GM12892 (cell line): ENCODE results near the gene SLC22A3.

Experiments
- POLR2A ChIP-seq: IDR thresholded peaks from 2 replicates; pipeline ENCODE4 v1.6.1; 2011; ENCODE audit warnings: low read depth, low read length, control low read depth
- POLR2AphosphoS5 ChIP-seq: IDR thresholded peaks from 2 replicates; pipeline ENCODE4 v1.6.1; 2011; ENCODE audit warnings: low read depth, low read length, control low read depth
- TAF1 ChIP-seq: IDR thresholded peaks from 2 replicates; pipeline ENCODE4 v1.6.1; 2011; ENCODE audit warnings: low read depth, mild to moderate bottlenecking, control low read depth, low read length, borderline replicate concordance

DNA sequence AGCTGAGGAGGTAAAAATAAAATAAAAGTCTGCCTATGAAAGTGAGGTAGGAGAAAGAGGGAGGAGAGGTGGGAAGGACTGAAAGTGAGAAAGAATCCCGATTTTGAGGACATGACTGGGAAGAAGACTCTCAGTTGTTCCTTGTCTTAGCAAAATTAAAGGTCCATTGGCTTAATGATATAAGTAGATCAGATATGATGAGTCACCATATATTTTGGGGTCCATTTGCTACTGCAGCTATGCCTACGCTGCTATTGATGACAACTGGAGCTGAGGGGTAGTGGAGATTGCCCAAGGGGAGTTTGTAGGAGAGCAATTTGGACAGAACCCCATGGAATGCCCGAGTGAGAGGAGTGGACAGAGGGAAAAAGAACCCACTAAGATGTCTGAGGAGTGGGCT, 15.1 kb upstream of the SLC22A3 start:
- TF ChIP-seq POLR2A: no peak
- no peak for TF ChIP-seq POLR2AphosphoS5
- no peak for TF ChIP-seq TAF1
